ENCODE results near the gene ZNF417. TPM values are rescaled to one million over a fixed set of nuclear protein-coding genes. Genes with fewer than 3 reads are reported as not detected.

ZNF417 gene
- total RNA-seq, 1 experiment from 2014 or later: 22.2 TPM

DNA sequence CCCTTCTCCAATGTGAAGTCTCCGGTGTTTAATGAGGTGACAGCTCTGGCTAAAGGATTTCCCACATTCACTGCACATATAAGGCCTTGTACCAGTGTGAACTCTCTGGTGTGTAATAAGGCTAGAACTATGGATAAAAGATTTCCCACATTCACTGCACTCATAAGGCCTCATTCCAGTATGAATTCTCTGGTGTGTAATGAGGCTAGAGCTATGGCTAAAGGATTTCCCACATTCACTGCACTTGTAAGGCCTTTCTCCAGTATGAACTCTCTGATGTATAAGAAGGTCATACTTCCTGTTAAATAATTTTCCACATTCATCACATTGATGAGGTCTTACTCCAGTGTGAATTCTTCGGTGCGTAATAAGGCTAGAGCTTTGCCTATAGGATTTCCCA lies 25.2 kb upstream of the ZNF417 start:
- no CpG with 5 or more reads among the region's 3 CpGs for WGBS (ENCODE audit: extremely low coverage, insufficient read length, low lambda C conversion rate)
- H3K27me3 Mint-ChIP-seq (ENCODE audit: low read depth): no peaks in the 10 kb centered on the region
- no peak overlapping the region for H3K4me2 ChIP-seq (ENCODE audit: insufficient read depth, insufficient read length, low read length)

More for the DNA sequence above, 25.2 kb upstream of the ZNF417 start:
- H3K4me1 ChIP-seq (ENCODE audit: insufficient read depth, low read length): no peaks in the 10 kb centered on the region
- Mint-ChIP-seq H3K4me1 (peaks cover 10 to 11% of the 10 kb centered on the region in 2 experiments), H3K27ac (no peak overlapping the region), H3K9me3 (peaks cover 0 to 65% of the 10 kb centered on the region in 2 experiments; a peak in 3 of 5 replicates), H3K36me3 (ENCODE audit: insufficient read depth in 1 of 3, low read depth in 3 of 3) (peaks cover 59 to 78% (median 63%) of the 10 kb centered on the region in 3 experiments), H3K4me3 (no peak overlapping the region)
- no peak overlapping the region for H2AK5ac ChIP-seq (ENCODE audit: insufficient read length, low read length)
- peaks cover 31% of the 10 kb centered on the region; the same call in 1 of the 2 replicates for H3K79me2 ChIP-seq (ENCODE audit: insufficient read depth, low read length)
- no peak overlapping the region for H2BK20ac ChIP-seq (ENCODE audit: low read depth, low read length, poor library complexity, severe bottlenecking)
- no peak overlapping the region for H3K56ac ChIP-seq (ENCODE audit: insufficient read length, low read depth, low read length)
- no peak overlapping the region for H3K9ac ChIP-seq (ENCODE audit: extremely low read depth, insufficient read length, low read length)
- no peak overlapping the region for H4K8ac ChIP-seq (replicated peaks; ENCODE audit: insufficient read length, low read depth, low read length)
- no peaks in the 10 kb centered on the region for H3K9me3 ChIP-seq (ENCODE audit: control insufficient read depth, low read depth, low read length)
- H2BK120ac ChIP-seq (ENCODE audit: low read depth, low read length, poor library complexity, severe bottlenecking): no peak overlapping the region
- H4K20me1 ChIP-seq (ENCODE audit: control insufficient read depth, insufficient read depth, insufficient read length): no peaks in the 10 kb centered on the region
- peaks cover 5% of the 10 kb centered on the region for H3K23me2 ChIP-seq (ENCODE audit: insufficient read length, low read depth, low read length, poor library complexity, severe bottlenecking)
- no peak overlapping the region for H2AFZ ChIP-seq (ENCODE audit: low read length)
- H3T11ph ChIP-seq (ENCODE audit: low read length): no peak overlapping the region
- H3K23ac ChIP-seq (ENCODE audit: insufficient read length, low read depth, low read length): no peak overlapping the region
- DNase-seq: no peak
- no peak overlapping the region for H3K18ac ChIP-seq (ENCODE audit: insufficient read length, low read depth, low read length)
- H3K27me3 ChIP-seq (ENCODE audit: insufficient read depth, low read length): no peaks in the 10 kb centered on the region
- no peak overlapping the region for H2BK5ac ChIP-seq (ENCODE audit: insufficient read length, low read length)
- H3K27ac ChIP-seq (ENCODE audit: insufficient read length, low read depth, low read length): no peak overlapping the region
- H3K79me1 ChIP-seq (ENCODE audit: insufficient read depth, low read depth, low read length, poor library complexity, severe bottlenecking): peaks cover 8% of the 10 kb centered on the region
- no peak overlapping the region for H2BK12ac ChIP-seq (ENCODE audit: insufficient read length, low read depth, low read length)
- no peak overlapping the region for H4K91ac ChIP-seq (ENCODE audit: insufficient read length, low read depth, low read length)
- TF ChIP-seq, protein P1, sequence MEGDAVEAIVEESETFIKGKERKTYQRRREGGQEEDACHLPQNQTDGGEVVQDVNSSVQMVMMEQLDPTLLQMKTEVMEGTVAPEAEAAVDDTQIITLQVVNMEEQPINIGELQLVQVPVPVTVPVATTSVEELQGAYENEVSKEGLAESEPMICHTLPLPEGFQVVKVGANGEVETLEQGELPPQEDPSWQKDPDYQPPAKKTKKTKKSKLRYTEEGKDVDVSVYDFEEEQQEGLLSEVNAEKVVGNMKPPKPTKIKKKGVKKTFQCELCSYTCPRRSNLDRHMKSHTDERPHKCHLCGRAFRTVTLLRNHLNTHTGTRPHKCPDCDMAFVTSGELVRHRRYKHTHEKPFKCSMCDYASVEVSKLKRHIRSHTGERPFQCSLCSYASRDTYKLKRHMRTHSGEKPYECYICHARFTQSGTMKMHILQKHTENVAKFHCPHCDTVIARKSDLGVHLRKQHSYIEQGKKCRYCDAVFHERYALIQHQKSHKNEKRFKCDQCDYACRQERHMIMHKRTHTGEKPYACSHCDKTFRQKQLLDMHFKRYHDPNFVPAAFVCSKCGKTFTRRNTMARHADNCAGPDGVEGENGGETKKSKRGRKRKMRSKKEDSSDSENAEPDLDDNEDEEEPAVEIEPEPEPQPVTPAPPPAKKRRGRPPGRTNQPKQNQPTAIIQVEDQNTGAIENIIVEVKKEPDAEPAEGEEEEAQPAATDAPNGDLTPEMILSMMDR (conservative IDR thresholded peaks at IDR 0.05): no peak
- H2BK15ac ChIP-seq (ENCODE audit: low read depth, low read length): no peak overlapping the region
- H3K4ac ChIP-seq (ENCODE audit: low read depth, low read length): no peak overlapping the region
- no peak overlapping the region for H3K14ac ChIP-seq (ENCODE audit: insufficient read depth, low read length)
- H4K5ac ChIP-seq (ENCODE audit: insufficient read length, low read depth, low read length): no peak overlapping the region

All from H9 (cell line).